Stimulated activated naive CD8-positive, alpha-beta T cell treated with anti-CD3 and anti-CD28 coated beads, Interleukin-15, Interleukin-2, amounts not matched to agents 100 ng/mL and 50 ng/mL, for 24 hours (primary cell): Measurements from ENCODE around the gene CXCR6.
A peak's percentile ranks its signal among the peaks of the same experiment; 100 is the strongest.

Experiments
- H3K27ac Mint-ChIP-seq: one replicate; pipeline ENCODE4 v1.8.0; 2021; ENCODE audit warnings: mild to moderate bottlenecking, mixed read lengths
- H3K27me3 Mint-ChIP-seq: one replicate; pipeline ENCODE4 v1.8.0; 2021; ENCODE audit warnings: mixed read lengths
- H3K36me3 Mint-ChIP-seq: one replicate; pipeline ENCODE4 v1.8.0; 2021; ENCODE audit warnings: low read depth, mixed read lengths
- H3K4me1 Mint-ChIP-seq: one replicate; pipeline ENCODE4 v1.8.0; 2021; ENCODE audit warnings: low read depth, mixed read lengths
- H3K4me3 Mint-ChIP-seq: one replicate; pipeline ENCODE4 v1.8.0; 2021; ENCODE audit warnings: mild to moderate bottlenecking, mixed read lengths
- H3K9me3 Mint-ChIP-seq: one replicate; pipeline ENCODE4 v1.8.0; 2021; ENCODE audit warnings: mixed read lengths

Gene CXCR6

GRCh38 chr3:45937206-45938042 lies 5.8 kb upstream of the CXCR6 start:
- Mint-ChIP-seq H3K27ac (no peak overlapping the region), H3K27me3 (no peaks in the 10 kb centered on the region), H3K36me3 (peaks cover 57% of the 10 kb centered on the region), H3K4me3 (no peak overlapping the region), H3K9me3 (no peaks in the 10 kb centered on the region), H3K4me1 (peaks cover 23% of the 10 kb centered on the region)

- Mint-ChIP-seq H3K36me3 (peaks cover 51% of the 10 kb centered on the region), H3K4me3 (no peak overlapping the region), H3K27me3 (no peaks in the 10 kb centered on the region), H3K4me1 (peaks cover 30% of the 10 kb centered on the region), H3K9me3 (no peaks in the 10 kb centered on the region), H3K27ac (no peak overlapping the region)
These were observed 5.2 kb upstream of the CXCR6 start for GRCh38 chr3:45938043-45938435.

DNA sequence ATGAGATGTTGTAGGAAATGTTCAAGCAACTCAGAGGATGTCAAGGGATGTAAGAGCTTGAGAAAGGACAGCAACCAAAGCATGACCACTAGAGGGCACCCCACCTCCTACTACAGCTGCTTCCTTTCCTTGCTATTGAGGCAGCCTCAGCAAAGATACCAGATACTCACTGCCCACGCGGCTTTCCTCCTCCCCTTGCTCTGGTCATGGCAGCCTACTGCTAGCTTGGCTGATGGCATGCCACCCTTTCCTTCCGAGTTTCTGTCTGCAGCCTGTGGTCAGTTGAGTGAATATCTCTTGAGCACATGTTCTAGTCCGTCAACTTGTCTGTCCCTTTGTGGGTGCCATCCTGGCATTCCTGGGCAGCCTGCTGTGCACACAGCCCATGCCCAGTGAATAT lies 4.4 kb upstream of the CXCR6 start:
- Mint-ChIP-seq H3K4me1 (peaks cover 38% of the 10 kb centered on the region), H3K9me3 (no peaks in the 10 kb centered on the region), H3K27me3 (no peaks in the 10 kb centered on the region), H3K36me3 (peaks cover 43% of the 10 kb centered on the region), H3K4me3 (no peak overlapping the region), H3K27ac (no peak overlapping the region)

DNA sequence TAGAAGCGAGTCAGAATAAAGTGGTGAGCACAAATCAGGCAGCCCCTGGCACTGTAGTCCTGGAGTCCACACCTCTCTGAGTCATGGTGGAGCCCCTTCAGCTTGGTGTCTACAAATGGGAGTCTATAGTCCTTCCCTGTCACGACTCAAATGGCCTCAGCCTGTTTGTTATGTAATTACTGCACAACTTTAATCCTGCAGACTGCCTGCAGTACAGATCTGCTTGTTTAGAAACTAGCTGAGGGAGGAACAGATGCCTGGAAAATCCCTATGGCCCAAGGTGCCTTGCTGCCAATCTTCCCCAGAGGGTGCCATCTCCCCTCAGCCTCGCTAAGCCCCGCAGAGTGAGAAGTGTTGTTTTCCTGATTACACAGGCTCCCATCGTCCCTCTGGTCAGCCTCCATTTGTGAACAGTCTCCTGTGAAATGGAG lies 3.9 kb upstream of the CXCR6 start:
- Mint-ChIP-seq H3K36me3 (peaks cover 38% of the 10 kb centered on the region), H3K9me3 (no peaks in the 10 kb centered on the region)

DNA sequence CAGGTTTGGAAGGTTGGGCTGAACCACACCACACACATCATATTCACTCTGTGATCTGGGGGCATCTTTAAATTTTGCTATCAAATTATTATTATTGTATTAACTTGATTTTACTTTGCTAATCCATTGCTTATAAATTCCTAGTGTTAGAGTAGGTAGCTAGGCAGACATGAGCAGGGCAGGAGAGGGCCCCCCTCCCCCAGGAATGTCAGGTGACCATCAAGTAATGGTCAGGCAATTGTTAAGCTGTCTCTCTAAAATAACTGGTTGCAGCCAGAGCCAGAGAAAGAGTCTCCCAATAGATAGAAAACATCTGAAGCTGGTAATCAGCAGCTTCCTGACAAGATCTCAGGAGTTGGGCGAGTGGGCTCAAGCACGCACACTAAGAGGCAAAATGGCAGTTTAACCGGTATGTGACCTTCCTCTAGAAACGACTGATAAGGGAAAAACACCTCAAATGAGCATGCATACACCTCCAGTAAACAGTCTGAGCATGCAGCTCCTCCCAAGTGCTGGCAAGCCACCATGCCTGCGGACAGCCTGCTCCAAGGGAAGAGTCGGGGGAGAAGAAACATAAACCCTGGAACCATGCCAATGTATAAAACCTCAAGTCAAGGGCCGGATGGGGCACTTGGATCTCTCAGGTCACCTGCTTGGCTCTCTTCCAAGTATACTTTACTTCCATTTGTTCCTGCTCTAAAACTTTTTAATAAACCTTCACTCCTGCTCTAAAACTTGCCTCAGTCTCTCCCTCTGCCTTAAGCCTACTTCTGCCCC lies 3.1 kb upstream of the CXCR6 start:
- Mint-ChIP-seq H3K27me3 (no peaks in the 10 kb centered on the region), H3K4me3 (no peak overlapping the region), H3K27ac (no peak overlapping the region), H3K9me3 (no peaks in the 10 kb centered on the region), H3K36me3 (peaks cover 39% of the 10 kb centered on the region), H3K4me1 (peaks cover 49% of the 10 kb centered on the region)

More for the DNA sequence above, 3.9 kb upstream of the CXCR6 start:
- Mint-ChIP-seq H3K4me1 (peaks cover 41% of the 10 kb centered on the region), H3K4me3 (no peak overlapping the region), H3K27ac (no peak overlapping the region), H3K27me3 (no peaks in the 10 kb centered on the region)

- Mint-ChIP-seq H3K4me3 (no peak overlapping the region), H3K27me3 (no peaks in the 10 kb centered on the region), H3K27ac (no peak overlapping the region), H3K36me3 (peaks cover 40% of the 10 kb centered on the region), H3K9me3 (no peaks in the 10 kb centered on the region), H3K4me1 (peaks cover 51% of the 10 kb centered on the region)
These were observed 2.4 kb upstream of the CXCR6 start for GRCh38 chr3:45940781-45941365.

GRCh38 chr3:45942051-45942825 lies 1.0 kb upstream of the CXCR6 start:
- Mint-ChIP-seq H3K9me3 (no peaks in the 10 kb centered on the region), H3K4me1 (peaks cover 62% of the 10 kb centered on the region), H3K27ac (peak overlapping the region; percentile 29), H3K4me3 (no peak overlapping the region), H3K27me3 (no peaks in the 10 kb centered on the region), H3K36me3 (peaks cover 50% of the 10 kb centered on the region)

DNA sequence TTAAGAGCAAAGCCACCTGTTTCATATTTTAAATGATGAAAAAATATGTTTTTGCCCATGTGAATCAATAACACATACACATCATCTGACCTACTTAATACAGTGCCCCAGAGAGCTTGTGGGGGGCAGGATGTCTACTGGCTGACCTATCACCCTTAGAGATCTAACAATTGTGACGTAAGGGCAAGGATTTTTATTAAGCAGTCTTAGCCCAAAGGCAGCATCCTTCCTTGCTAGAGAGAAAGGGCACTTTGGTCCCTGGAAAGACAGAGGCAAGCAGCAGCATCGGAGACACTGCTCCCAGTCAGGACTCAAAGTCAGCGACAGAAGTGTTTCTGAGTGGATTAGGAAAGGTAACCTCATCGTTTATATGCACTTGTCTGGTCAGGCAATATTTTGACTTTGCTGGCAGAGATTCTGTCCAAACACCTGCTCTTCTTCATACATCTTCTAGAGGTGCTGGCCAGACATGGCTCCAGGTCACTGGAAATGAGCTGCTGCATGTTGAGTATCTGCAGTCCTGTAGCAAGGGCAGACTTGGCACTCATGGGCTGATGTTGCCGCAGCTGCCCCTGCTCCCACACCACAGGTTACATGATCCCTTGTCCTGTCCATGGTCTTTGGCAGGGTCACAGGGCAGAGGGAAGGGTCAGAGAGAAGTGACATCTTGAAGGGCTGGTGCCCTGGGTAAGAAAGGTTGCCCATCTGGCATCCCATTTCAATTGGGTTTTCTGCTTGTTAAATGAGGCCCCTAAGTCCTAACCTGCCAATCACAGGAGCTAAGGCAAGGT lies 1.8 kb downstream of the CXCR6 start:
- Mint-ChIP-seq H3K4me1 (peaks cover 77% of the 10 kb centered on the region), H3K36me3 (peaks cover 55% of the 10 kb centered on the region), H3K27me3 (no peaks in the 10 kb centered on the region), H3K27ac (no peak overlapping the region), H3K9me3 (no peaks in the 10 kb centered on the region), H3K4me3 (no peak overlapping the region)

DNA sequence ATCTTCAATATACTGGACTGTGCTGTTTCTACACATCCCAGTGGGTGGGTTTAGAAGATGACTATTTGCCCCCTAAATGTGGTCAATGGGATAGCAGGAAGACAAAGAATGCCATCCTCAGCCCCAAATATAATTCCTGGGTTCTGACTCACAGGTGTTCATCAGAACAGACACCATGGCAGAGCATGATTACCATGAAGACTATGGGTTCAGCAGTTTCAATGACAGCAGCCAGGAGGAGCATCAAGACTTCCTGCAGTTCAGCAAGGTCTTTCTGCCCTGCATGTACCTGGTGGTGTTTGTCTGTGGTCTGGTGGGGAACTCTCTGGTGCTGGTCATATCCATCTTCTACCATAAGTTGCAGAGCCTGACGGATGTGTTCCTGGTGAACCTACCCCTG lies 3.0 kb downstream of the CXCR6 start:
- peaks cover 56% of the 10 kb centered on the region for H3K36me3 Mint-ChIP-seq
- H3K9me3 Mint-ChIP-seq, result no peaks in the 10 kb centered on the region
- no peaks in the 10 kb centered on the region for H3K27me3 Mint-ChIP-seq
- peak overlapping the region; percentile 75 for H3K27ac Mint-ChIP-seq
- H3K4me1 Mint-ChIP-seq, result peaks cover 85% of the 10 kb centered on the region
- peak overlapping the region; percentile 36 for H3K4me3 Mint-ChIP-seq

DNA sequence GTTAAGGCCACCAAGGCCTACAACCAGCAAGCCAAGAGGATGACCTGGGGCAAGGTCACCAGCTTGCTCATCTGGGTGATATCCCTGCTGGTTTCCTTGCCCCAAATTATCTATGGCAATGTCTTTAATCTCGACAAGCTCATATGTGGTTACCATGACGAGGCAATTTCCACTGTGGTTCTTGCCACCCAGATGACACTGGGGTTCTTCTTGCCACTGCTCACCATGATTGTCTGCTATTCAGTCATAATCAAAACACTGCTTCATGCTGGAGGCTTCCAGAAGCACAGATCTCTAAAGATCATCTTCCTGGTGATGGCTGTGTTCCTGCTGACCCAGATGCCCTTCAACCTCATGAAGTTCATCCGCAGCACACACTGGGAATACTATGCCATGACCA lies 3.6 kb downstream of the CXCR6 start:
- Mint-ChIP-seq H3K27ac (peak overlapping the region; percentile 75), H3K27me3 (no peaks in the 10 kb centered on the region), H3K4me3 (peak overlapping the region; percentile 36), H3K36me3 (peaks cover 60% of the 10 kb centered on the region), H3K9me3 (no peaks in the 10 kb centered on the region), H3K4me1 (peaks cover 90% of the 10 kb centered on the region)

DNA sequence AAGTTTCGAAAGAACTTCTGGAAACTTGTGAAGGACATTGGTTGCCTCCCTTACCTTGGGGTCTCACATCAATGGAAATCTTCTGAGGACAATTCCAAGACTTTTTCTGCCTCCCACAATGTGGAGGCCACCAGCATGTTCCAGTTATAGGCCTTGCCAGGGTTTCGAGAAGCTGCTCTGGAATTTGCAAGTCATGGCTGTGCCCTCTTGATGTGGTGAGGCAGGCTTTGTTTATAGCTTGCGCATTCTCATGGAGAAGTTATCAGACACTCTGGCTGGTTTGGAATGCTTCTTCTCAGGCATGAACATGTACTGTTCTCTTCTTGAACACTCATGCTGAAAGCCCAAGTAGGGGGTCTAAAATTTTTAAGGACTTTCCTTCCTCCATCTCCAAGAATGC lies 4.1 kb downstream of the CXCR6 start:
- H3K4me1 Mint-ChIP-seq, result peaks cover 90% of the 10 kb centered on the region
- no peak overlapping the region for H3K4me3 Mint-ChIP-seq
- no peak overlapping the region for H3K27ac Mint-ChIP-seq
- peaks cover 65% of the 10 kb centered on the region for H3K36me3 Mint-ChIP-seq
- no peaks in the 10 kb centered on the region for H3K9me3 Mint-ChIP-seq
- no peaks in the 10 kb centered on the region for H3K27me3 Mint-ChIP-seq

GRCh38 chr3:45948311-45948781 lies 5.1 kb downstream of the CXCR6 start:
- Mint-ChIP-seq H3K27ac (peak overlapping the region; percentile 11), H3K27me3 (no peaks in the 10 kb centered on the region), H3K9me3 (no peaks in the 10 kb centered on the region), H3K4me1 (peaks cover 82% of the 10 kb centered on the region), H3K4me3 (no peak overlapping the region), H3K36me3 (peaks cover 74% of the 10 kb centered on the region)

DNA sequence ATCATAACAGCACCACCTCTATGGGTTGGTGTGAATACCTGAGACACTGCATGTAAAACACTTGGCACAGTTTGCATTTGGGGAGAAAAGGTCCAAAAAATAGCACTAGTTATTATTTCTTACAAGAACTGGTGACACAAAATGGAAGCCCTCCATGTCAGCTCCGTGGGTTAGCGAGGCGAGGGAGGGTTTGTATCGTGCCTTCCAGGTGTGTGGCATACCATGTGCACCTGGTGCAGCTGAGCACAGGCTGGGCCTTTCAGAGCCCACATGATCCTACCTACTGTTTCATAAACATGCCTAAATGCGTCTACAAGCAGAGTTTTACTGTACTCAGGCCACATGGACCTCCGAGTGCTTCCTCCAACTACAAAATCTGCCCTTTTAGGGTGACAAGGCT lies 5.6 kb downstream of the CXCR6 start:
- H3K9me3 Mint-ChIP-seq, result no peaks in the 10 kb centered on the region
- H3K36me3 Mint-ChIP-seq, result peaks cover 80% of the 10 kb centered on the region
- no peak overlapping the region for H3K4me3 Mint-ChIP-seq
- no peak overlapping the region for H3K27ac Mint-ChIP-seq
- no peaks in the 10 kb centered on the region for H3K27me3 Mint-ChIP-seq
- H3K4me1 Mint-ChIP-seq, result peaks cover 82% of the 10 kb centered on the region

GRCh38 chr3:45949432-45949831 lies 6.2 kb downstream of the CXCR6 start:
- H3K4me3 Mint-ChIP-seq, result no peak overlapping the region
- peaks cover 79% of the 10 kb centered on the region for H3K4me1 Mint-ChIP-seq

More at GRCh38 chr3:45949432-45949831, 6.2 kb downstream of the CXCR6 start:
- Mint-ChIP-seq H3K27me3 (no peaks in the 10 kb centered on the region), H3K27ac (no peak overlapping the region), H3K36me3 (peaks cover 85% of the 10 kb centered on the region), H3K9me3 (no peaks in the 10 kb centered on the region)
